NCI-H1436 treated with DMSO at 0.1 percent for 48 hours (cell line): ENCODE results near the gene OSBPL6.
"Not testable (repeated sequence)": the region's sequence is repeated elsewhere in the genome, so short reads cannot be mapped to it uniquely, and the experiment has no call there.

Experiments
- DNase-seq: peaks from one replicate; lab custom pipeline; 2025; lab: John Stamatoyannopoulos, UW

The OSBPL6 gene

DNA sequence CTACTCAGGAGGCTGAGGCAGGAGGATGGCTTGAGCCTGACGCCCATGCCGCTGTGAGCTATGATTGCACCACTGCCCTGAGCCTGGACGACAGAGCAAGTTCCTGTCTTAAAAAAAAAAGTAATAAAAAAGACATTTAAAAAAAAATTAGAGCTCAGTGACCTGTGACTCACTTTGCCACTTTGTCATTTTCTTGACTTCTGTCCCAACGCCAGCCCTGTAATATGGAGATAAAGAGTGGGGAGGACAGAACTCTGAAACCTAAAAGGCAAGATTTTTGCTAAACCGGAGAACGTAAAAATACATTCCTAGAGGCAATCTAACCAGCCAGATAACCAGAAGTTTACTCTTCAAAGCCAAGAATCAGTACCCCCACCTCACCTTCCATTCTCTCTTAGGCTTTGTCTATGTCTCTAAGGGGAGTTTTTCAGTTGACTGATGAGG is 207.7 kb downstream of the OSBPL6 start:
- no peak for DNase-seq

- DNase-seq = no peak
These were observed 209.5 kb downstream of the OSBPL6 start for GRCh38 chr2:178403671-178404306.

- no peak for DNase-seq
These were observed 210.1 kb downstream of the OSBPL6 start for GRCh38 chr2:178404368-178404767.

DNA sequence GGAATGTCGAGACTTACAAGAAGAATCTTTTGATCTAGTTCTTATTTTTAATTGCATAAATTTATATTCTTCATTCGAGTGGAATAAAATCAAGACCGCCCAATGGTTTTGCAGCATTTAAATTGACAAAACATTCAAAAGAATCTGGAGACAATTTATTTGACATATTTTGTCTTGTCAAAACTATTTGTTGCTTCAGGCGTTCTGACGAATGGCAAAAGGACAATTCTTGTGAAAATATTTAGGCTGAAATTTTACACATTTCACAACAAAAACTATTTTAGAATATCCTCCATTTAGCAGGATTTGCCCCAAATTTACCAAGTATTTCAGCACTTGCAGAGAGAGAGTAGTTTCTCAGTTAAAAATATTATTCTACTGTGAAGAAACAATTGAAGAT is 214.9 kb downstream of the OSBPL6 start:
- no peak for DNase-seq

DNA sequence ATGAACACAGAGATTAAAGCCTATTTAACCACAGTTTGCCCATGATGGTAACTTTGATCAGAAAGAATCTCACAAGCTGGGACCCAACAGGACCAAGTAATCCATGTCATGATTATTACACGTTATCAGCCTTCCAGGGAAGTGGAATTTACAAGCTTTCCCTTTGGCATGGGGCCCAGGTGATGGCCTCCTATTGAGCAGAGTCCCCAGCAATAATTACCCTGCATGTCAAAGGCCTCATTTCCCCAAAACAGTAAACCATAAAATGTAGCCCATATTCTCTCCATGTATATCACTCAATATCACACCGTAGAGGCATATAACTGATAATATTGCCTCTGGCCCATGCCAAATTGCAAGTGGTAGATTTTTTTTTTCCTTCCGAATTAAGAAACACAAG is 217.7 kb downstream of the OSBPL6 start:
- DNase-seq = no peak

- DNase-seq = not testable (repeated sequence)
These were observed 218.1 kb downstream of the OSBPL6 start for GRCh38 chr2:178412453-178412852.

DNA sequence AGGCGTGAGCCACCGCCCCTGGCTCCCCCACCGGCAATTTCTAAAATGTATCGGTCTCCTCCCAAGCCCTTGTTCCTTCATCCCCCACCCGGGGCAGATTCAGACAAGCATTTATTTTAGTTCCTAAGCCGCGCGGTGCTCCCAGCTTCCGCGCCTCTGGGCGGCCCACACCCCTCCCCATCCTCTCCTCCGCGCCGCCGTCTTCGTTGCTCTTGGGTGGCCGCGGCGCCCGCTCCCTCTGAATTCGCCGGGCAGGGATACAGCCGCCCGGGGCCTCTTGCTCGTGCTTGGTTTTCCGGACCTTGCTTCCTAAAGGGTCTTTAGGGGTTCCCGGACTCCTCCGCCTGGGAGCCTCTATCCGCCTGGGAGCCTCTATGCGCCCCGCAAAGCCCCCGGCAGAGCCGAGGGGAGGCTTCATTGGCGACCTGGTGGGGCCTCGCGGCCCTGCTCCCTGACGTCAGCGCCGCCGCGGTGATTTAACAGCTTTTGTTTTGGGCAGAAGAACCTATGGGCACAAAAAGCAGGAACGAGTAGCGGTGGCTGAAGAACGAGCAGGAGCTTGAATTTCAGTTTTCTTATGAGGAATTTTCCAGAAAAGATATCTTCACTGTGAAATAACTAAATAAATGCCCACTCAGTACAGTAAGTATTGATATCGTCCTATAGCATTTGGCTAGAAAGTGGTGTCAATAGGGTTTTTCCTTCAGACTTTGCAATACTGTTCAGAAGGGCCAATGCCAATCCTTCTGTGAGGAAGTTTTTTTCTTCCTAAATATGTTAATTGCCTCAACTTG is 219.4 kb downstream of the OSBPL6 start:
- peak; percentile 50 for DNase-seq

GRCh38 chr2:178414266-178415247 is 220.2 kb downstream of the OSBPL6 start:
- peak; percentile 88 for DNase-seq

- DNase-seq = no peak
These were observed 221.7 kb downstream of the OSBPL6 start for GRCh38 chr2:178415979-178416378.

- no peak for DNase-seq
These were observed 223.6 kb downstream of the OSBPL6 start for GRCh38 chr2:178417916-178418315.

- no peak for DNase-seq
These were observed 224.1 kb downstream of the OSBPL6 start for GRCh38 chr2:178418426-178418825.

- DNase-seq = no peak
These were observed 224.8 kb downstream of the OSBPL6 start for GRCh38 chr2:178419123-178419522.

DNA sequence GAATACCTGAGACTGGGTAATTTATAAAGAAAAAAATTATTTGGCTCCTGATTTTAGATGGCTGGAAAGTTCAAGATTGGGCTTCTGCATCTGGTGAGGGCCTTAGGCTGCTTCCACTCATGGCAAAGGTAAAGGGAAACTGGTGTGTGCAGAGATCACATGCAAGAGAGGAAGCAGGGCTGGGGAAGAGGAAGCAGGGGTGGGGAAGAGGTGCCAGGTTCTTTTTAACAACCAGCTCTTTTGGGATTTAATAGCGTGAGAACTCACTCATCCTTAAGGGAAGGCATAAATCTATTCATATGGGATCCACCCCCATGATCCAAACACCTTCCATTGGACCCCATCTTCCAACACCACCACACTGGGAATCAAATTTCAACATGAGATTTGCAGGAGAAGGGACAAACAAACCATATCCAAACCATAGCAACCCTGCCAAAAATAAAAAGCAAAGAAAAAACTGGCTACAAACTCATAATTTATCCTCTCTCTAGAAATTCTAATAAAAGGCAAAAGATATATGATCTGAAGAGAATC is 226.2 kb downstream of the OSBPL6 start:
- no peak for DNase-seq

DNA sequence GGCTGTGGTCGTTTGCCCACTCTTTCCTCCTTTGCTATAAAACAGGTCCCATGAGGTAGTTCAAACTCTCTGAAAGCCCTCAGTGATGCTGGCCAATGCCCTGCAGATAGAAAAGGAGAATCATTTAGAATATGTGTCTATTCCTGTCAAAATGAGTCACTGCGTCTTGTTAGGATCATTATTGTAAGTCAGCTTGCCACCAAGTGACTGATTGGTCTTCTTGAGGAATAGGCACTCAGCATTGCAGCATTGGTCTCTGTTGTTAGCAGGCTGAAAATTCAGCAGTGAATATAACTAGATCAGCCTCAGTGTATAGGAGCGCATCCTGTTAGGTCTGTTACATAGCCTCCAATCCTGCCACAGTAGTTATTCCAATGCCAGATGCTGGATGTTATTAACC is 227.8 kb downstream of the OSBPL6 start:
- DNase-seq = no peak

DNA sequence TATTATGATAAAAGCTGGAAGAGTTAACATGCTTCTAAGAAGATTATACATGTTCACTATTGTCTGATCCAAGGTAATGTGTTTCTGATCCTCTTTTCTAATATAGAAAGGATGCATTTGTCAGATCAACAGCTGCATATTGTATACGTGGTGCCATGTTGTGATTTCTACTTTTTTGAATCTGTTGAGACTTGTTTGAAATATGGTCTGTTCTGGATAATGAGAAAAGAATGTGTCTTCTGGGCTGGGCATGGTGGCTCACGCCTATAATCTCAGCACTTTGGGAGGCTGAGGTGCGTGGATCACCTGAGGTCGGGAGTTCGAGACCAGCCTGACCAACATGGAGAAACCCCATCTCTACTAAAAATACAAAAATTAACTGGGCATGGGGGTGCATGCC is 229.4 kb downstream of the OSBPL6 start:
- not testable (repeated sequence) for DNase-seq

GRCh38 chr2:178425255-178425827 is 231.0 kb downstream of the OSBPL6 start:
- DNase-seq = no peak

GRCh38 chr2:178426388-178426787 is 232.1 kb downstream of the OSBPL6 start:
- no peak for DNase-seq

- DNase-seq = no peak
These were observed 233.1 kb downstream of the OSBPL6 start for GRCh38 chr2:178427458-178427857.

- DNase-seq = no peak
These were observed 234.1 kb downstream of the OSBPL6 start for GRCh38 chr2:178428396-178428806.

DNA sequence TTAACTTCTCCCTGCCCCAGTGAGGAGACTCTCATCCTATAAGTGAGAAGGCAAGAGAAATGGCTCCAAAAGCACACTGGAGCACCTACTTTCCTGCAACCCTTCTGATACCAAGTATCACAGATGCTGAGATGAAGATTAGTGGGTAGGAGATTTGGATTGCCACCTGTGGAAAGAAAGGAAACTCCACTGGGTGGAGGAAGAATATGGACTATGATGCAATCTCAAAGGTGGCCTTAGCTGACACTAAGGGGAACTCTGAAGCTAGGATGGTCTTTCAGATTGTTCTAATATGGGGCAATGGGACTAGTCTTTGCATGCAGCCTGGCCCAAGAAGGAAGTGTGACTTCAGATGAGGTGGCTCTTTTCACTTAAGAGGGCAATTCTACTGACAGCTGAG is 235.0 kb downstream of the OSBPL6 start:
- no peak for DNase-seq

DNA sequence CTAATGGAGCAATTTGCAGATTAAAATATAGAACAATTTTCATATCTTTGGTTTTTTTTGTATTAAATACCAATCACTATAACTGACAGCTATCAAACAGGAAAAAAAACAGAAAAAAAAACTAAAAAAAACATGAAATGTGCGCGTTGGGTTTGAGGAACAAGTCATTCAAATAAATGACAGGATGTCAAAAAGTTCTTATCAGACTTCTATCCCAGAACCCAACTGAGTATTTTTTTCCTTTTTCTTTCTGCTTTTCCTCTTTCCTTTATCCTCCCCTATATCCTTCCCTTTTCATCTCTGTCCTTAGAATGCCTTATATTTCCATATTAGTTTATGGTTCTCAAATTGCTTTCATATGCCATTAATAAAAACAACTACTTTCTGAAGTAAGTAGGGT is 242.3 kb downstream of the OSBPL6 start:
- no peak for DNase-seq

DNA sequence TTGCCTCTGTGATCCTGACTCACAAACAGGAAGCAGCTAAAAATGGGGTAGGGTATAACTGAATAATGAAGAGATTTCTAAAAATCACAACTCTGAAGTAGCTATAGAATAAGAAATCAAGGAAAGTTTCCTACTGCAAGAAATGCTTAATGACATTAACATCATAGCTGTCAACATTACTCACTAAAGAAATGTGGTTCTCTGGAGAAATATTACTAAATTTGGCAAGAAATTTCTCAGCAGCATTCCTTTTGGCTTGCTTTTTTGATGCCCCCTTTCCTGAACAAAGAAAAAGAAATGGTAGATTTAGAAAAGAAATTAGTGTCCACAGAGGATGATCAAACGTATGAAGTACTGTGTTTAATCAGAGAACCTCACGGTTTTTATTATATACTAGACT is 247.1 kb downstream of the OSBPL6 start:
- DNase-seq = no peak
